SJCRH30 (cell line): ENCODE data around the gene CAPN13. TPM values are rescaled to one million over a fixed set of nuclear protein-coding genes. Genes with fewer than 3 reads are reported as not detected.
"Not testable (repeated sequence)": the region's sequence is repeated elsewhere in the genome, so short reads cannot be mapped to it uniquely, and the experiment has no call there.

Experiments used
- DNase-seq, 2 experiments: peaks; one replicate each; pipeline ENCODE4 v3.0.0-alpha.2; 2015 to 2020
- H3K27ac ChIP-seq: fragments of 250-450 bp; sonication (Bioruptor Pico); 2 replicates; pipeline ENCODE4 v1.5.1; 2020; ENCODE audit warnings: mild to moderate bottlenecking, moderate library complexity
- H3K27me3 ChIP-seq: fragments of 250-450 bp; sonication (Bioruptor Pico); 2 replicates; pipeline ENCODE4 v1.5.1; 2020; ENCODE audit warnings: mild to moderate bottlenecking, moderate library complexity
- H3K36me3 ChIP-seq: fragments of 250-450 bp; sonication (Bioruptor Pico); 2 replicates; pipeline ENCODE4 v1.5.1; 2020; ENCODE audit warnings: mild to moderate bottlenecking, moderate library complexity
- H3K4me1 ChIP-seq: fragments of 250-450 bp; sonication (Bioruptor Pico); 2 replicates; pipeline ENCODE4 v1.5.1; 2020; ENCODE audit warnings: mild to moderate bottlenecking, moderate library complexity
- H3K4me3 ChIP-seq: fragments of 250-450 bp; sonication (Bioruptor Pico); 2 replicates; pipeline ENCODE4 v1.5.1; 2020; ENCODE audit warnings: mild to moderate bottlenecking, moderate library complexity
- H3K9me3 ChIP-seq: fragments of 250-450 bp; sonication (Bioruptor Pico); replicated peaks from 2 replicates; pipeline ENCODE4 v1.5.1; 2020; ENCODE audit warnings: mild to moderate bottlenecking, moderate library complexity
- total RNA-seq: library from RNA; depleted of rRNA; stranded (reverse); fragments of >200 nt; shearing (Covaris generic); gene quantifications from 2 replicates; pipeline ENCODE4 v1.2.3, GENCODE V29; 2014

The CAPN13 gene
- total RNA-seq, 1 experiment from 2014 or later = not detected

DNA sequence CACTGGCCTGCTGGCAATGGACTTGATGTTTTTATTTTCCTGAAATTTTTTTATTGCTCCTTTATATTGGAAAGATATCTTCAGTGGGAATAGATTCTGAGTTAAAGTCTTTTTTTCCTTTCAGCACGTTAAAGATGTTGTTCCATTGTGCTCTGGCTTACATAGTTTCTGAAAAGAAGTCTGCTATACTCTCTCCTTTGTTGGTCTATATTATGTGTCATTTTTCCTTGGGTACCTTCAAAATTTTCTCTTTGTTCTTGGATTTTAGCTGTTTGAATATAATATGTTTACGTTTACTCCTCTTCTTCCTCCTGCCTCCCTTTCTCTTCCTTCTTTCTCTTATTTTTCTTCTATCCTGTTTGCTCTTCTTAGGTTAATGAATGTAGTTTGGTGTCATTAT, 105.5 kb downstream of the CAPN13 start:
- DNase-seq = no peak

DNA sequence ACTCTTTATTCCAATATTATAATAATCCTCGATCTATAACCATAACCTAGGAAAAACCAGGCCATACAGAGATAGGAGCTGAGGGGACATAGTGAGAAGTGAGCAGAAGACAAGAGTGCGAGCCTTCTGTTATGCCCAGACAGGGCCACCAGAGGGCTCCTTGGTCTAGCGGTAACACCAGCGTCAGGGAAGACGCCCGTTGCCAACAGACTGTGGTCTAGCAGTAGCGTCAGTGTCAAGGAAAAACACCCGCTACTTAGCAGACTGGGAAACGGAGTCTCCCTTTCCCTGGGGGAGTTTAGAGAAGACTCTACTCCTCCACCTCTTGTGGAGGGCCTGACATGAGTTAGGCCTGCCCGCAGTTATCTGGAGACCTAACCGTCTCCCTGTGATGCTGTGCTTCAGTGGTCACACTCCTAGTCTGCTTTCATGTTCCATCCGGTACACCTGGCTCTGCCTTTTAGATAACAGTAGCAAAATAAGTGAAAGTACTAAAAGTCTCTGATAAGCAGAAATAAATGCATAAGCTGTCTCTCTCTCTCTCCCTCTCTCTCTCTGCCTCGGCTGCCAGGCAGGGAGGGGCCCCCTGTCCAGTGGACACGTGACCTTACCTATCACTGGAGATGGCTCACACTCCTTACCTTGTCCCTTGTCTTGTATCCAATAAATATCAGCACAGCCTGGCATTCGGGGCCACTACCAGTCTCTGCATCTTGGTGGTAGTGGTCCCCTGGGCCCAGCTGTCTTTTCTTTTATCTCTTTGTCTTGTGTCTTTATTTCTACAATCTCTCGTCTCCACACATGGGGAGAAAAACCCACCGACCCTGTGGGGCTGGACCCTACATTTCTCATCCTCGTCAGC, 109.8 kb downstream of the CAPN13 start:
- not testable (repeated sequence) for H3K9me3 ChIP-seq, H3K4me1 ChIP-seq, H3K27me3 ChIP-seq, H3K27ac ChIP-seq, H3K4me3 ChIP-seq, H3K36me3 ChIP-seq
- DNase-seq = peak in 1 of 2 experiments; percentile 19

More for the DNA sequence above, 105.5 kb downstream of the CAPN13 start:
- Histone ChIP-seq H3K27me3 (no peaks in the 10 kb centered on the region), H3K9me3 (peaks cover 16% of the 10 kb centered on the region), H3K36me3 (no peaks in the 10 kb centered on the region), H3K4me3 (no peak overlapping the region), H3K4me1 (peaks cover 7% of the 10 kb centered on the region; the same call in 1 of the 2 replicates), H3K27ac (no peak overlapping the region)

DNA sequence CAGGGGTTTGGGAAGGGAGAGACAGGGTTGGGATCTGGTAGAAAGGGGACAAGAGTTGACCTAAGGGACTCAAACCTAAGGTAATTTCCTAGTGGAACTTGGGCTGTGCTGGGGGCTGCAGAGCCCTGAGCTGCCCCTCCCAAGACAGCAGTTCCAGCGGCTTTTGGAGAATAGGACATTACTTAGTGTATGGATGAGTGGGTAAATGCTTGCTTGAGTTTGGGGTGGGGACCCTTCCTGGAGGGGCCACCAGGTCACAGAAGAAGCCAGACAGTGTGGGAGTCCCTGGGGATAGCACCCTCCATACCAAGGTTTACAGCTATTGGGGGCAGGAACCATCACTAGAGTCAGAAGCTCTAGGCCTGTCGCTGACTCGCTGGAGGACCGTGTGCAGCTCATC, 111.5 kb downstream of the CAPN13 start:
- peak in 1 of 2 experiments; percentile 1 for DNase-seq
- H3K27me3 ChIP-seq = no peaks in the 10 kb centered on the region

DNA sequence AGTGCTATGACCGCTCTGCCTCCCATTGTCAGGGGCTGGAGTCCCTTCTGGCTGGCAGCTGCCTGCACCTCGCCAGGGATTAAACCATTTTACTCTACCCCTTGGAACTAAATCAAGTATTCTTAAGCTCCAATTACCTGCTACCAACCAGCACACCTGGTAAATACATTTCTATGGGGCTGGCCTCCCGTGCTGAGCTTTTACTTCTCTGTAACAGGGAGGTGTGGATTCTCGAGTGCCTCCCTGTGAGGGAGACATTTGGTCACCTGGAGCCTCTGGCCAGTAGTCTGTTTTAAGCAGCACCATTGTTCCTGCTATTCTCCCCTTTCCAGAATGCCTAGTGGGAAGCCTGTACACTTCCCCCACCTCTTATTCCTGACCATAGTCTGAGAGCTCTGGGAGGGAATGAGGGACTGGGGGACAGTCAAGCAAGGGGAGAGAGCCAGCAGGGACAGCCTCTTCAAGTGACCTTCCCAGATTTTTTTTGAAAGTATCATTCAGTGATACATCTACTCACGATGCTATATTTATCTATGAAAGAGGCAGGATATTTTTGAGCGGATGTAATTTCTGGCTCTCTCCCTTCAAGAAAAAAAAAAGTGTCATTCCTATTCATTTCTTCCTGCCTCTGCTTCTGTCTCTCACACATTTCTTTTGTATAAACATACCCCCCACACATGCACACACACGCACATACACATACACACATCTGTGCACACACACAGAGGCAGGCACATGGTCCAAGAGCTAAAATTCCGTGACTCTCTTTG, 112.8 kb downstream of the CAPN13 start:
- no peak overlapping the region for H3K4me3 ChIP-seq
- H3K9me3 ChIP-seq = no peaks in the 10 kb centered on the region
- no peaks in the 10 kb centered on the region for H3K27me3 ChIP-seq
- DNase-seq = peak in 1 of 2 experiments; percentile 0
- no peak overlapping the region for H3K27ac ChIP-seq
- no peaks in the 10 kb centered on the region for H3K4me1 ChIP-seq
- no peaks in the 10 kb centered on the region for H3K36me3 ChIP-seq

More for the DNA sequence above, 111.5 kb downstream of the CAPN13 start:
- Histone ChIP-seq H3K4me3 (no peak overlapping the region), H3K36me3 (no peaks in the 10 kb centered on the region), H3K27ac (no peak overlapping the region), H3K4me1 (no peaks in the 10 kb centered on the region), H3K9me3 (no peaks in the 10 kb centered on the region)

DNA sequence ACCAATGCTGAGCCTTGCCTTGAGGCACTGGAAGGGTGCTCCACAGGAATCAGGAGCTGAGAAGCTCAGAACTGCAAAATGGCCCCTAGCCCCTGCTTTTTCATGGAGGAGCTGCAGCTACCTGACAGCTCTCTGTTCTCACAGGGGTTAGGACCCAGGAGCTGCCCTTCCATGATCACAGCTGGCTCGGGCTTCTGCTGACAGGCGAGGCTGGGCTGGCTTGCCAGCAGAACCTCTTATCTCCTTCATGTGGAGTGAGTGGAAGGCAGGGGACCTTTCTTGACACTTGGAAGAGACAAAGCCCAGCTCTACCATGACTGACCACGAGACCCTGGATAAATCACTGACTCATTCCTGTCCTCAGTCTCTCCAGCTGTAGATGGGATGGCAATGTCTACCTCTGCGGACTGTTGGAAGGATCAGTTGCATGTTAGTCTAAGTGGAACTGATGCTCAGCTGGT, 113.4 kb downstream of the CAPN13 start:
- Histone ChIP-seq H3K9me3 (no peaks in the 10 kb centered on the region), H3K4me1 (no peaks in the 10 kb centered on the region), H3K27ac (no peak overlapping the region), H3K27me3 (no peaks in the 10 kb centered on the region), H3K36me3 (no peaks in the 10 kb centered on the region), H3K4me3 (no peak overlapping the region)
- peak in 1 of 2 experiments; percentile 5 for DNase-seq

DNA sequence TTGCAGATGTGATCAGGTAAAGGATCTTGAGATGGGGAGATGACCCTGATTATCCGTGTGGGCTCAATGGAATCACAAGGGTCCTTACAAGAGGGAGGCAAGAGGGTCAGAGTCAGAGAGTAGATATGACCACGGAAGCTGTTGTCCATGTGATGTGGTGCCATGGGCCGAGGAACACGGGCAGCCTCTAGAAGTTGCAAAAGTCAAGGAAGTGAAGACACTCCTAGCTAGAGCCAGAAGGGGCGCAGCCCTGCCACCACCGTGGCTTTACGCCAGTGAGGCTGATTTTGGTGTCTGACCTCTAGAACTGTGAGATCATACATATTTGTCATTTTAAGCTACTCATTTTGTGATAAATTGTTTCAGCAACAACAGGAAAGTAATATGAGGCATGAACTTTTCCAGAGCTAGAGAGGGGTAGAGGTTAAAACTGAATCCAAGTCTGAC, 114.4 kb downstream of the CAPN13 start:
- Histone ChIP-seq H3K4me1 (no peaks in the 10 kb centered on the region), H3K4me3 (no peak overlapping the region), H3K36me3 (no peaks in the 10 kb centered on the region), H3K9me3 (no peaks in the 10 kb centered on the region), H3K27ac (no peak overlapping the region), H3K27me3 (no peaks in the 10 kb centered on the region)
- DNase-seq = peak in 1 of 2 experiments; percentile 1

DNA sequence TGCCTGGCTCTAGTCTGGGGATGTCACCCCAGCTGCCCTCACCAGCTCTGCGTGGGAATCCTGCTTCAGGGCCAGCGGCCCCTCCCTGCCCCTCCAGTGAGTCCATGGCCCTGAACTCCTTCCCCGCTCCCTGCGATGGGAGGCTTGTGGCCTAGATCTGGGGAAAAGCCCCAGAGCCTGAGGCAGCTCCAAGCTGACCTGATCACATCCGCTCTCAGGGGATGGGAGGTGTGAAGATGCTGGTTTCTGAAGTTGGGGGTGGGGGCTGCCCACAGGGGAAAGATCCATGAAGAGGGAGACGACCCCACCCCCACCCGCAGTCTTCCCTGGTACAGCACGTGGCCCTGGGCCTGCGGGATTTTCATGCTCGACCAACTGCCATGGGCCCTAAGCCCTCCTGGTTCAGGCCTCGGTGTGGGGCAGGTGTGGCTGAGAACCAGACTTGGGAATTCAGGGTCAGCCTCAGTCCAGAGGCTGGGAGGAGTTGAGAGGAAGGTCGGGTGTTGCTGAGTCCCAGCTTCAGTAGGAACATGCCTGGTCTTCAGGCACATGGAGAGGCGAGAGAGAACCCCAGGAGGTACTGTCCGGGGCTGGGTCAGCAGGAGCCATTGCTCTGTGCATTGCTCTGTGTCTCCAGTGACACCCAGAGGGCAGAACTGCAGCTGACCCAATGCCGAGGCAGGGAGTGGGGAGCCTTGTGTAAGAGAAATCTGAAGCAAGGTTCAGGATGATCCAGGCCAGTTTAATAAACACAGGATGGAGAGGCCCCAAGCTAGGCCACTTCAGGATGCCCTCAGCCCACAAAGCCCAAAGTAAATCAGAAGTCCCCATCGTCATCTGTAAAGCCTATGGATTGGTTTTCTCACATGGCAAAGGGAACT, 115.1 kb downstream of the CAPN13 start:
- H3K9me3 ChIP-seq = no peaks in the 10 kb centered on the region
- no peaks in the 10 kb centered on the region for H3K27me3 ChIP-seq
- DNase-seq = peak in 1 of 2 experiments; percentile 10
- no peak overlapping the region for H3K4me3 ChIP-seq
- H3K27ac ChIP-seq = no peak overlapping the region
- no peaks in the 10 kb centered on the region for H3K4me1 ChIP-seq
- no peaks in the 10 kb centered on the region for H3K36me3 ChIP-seq

DNA sequence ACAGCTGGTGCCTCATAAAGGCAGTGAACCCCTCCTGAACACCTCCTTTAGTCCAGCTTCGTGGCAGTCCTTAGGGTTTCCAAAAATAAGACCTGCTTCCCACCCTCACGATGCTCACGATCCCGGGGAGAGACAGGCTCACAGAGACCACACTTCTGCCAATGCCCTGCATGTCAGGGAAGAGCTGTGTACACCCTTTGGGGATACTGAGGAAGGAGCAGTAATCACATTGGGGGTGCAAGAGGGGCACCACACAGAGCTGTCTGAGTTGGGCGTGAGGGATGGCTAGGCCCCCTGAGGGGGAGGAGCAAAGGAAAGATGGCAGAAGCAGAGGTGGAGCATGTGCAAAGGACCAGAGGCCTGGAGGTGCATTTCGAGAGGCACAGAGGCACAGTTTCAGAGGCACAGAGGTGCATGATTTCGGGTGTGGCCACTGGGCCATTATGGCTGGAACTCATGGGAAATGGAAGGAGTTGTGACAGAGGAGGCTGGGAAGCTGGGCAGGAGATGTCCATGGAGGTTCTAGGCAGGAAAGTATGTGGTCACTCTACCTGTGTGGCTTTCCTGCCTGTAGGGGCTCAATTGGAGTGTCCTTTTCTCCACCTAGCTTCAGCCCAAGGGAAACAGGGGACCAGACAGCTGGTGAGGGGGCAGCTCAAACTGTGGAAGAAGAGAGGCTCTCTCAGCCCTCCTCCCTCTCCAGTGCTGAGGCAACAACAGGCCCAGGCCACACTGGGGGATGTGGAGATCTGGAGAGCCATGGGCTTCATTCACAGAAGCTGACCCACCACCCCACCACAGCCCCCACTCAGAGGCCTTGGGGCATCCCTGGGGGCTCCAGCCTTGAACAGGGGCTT, 115.9 kb downstream of the CAPN13 start:
- Histone ChIP-seq H3K4me3 (no peak overlapping the region), H3K4me1 (no peaks in the 10 kb centered on the region), H3K27ac (no peak overlapping the region), H3K36me3 (no peaks in the 10 kb centered on the region), H3K9me3 (no peaks in the 10 kb centered on the region), H3K27me3 (no peaks in the 10 kb centered on the region)
- peak in 1 of 2 experiments; percentile 1 for DNase-seq

DNA sequence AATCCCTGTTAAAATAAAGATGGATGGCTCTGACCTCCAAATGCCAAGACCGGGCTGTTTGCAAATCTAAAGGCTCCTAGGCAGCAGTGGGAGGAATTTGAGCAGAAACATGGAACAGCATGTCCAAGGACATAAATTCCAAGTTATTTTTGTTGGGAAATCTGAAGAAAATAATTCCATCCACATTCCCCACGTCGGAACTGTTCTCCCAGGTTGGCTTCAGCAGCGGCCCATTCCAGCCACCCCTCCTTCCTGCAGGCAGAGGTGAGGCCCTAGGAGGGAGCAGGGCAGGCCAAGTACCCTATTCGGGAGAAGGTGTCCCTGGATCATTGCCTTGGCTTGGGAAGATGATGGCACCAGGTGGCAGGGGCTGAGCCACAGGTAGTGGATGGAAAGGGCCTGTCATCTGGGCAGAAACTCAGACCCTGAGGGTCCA, 117.1 kb downstream of the CAPN13 start:
- no peaks in the 10 kb centered on the region for H3K9me3 ChIP-seq
- no peak for DNase-seq
- no peaks in the 10 kb centered on the region for H3K36me3 ChIP-seq
- H3K4me3 ChIP-seq = no peak overlapping the region
- H3K27me3 ChIP-seq = no peaks in the 10 kb centered on the region; the same call in 1 of the 2 replicates
- H3K27ac ChIP-seq = no peak overlapping the region
- no peaks in the 10 kb centered on the region for H3K4me1 ChIP-seq

DNA sequence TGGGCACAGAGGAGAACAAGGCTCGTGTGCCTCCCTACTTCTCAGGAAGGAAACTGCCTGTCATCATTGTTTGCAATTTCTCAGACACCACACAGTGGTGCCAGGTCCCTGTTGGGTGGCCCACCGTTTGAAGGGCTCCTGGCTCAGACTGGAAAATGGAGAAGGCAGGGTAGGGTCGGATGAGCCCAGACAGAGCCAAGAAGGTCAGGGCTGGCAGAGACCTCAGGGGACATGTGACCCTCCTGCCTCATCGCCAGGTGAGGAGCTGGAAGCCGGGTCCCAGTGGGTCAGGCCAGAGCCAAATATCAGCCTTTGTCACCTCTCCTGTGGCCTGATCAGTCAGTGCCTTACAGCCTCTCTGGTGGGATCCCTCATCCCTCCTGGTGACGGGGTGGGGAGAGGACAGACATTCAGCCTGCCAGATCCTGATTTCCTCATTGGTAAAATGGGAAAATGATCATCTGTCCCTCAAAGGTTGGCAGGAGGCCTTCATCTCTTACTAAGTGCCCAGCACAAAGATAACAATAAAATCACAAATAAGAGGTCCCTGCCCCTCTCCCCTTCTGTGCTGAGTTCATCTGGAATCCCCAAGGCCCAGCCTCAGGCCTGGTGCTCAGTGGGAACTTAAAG, 117.6 kb downstream of the CAPN13 start:
- Histone ChIP-seq H3K36me3 (no peaks in the 10 kb centered on the region), H3K4me1 (no peaks in the 10 kb centered on the region), H3K4me3 (no peak overlapping the region), H3K9me3 (no peaks in the 10 kb centered on the region), H3K27ac (no peak overlapping the region), H3K27me3 (no peaks in the 10 kb centered on the region; the same call in 1 of the 2 replicates)
- peak in 1 of 2 experiments; percentile 0 for DNase-seq

DNA sequence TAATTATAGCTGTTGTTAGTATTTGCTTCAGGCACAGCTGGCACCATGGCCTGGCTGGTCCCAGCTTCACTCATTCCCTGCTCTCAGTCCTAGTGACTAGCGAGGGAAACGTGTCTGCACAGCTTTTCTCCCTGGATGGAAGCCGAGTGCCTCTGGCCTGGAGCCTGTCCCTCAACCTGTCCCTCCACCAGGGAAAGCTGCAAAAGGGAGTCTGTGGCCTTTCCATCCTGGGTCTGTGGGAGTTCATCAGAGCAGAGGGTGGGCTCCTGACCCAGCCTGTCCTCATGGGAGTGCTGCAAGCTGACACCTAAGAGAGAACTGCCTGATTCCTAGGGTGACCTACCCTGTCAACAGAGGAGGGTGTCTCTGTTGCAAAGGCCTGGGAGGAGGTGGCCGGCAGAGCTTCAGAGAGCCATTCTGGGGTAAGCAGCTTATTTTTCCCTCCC, 118.3 kb downstream of the CAPN13 start:
- no peaks in the 10 kb centered on the region for H3K36me3 ChIP-seq
- H3K27me3 ChIP-seq = no peaks in the 10 kb centered on the region; the same call in none of the 2 replicates
- no peaks in the 10 kb centered on the region for H3K9me3 ChIP-seq
- no peak overlapping the region for H3K27ac ChIP-seq
- no peaks in the 10 kb centered on the region for H3K4me1 ChIP-seq
- peak; percentile 13 to 33 for DNase-seq
- H3K4me3 ChIP-seq = no peak overlapping the region

DNA sequence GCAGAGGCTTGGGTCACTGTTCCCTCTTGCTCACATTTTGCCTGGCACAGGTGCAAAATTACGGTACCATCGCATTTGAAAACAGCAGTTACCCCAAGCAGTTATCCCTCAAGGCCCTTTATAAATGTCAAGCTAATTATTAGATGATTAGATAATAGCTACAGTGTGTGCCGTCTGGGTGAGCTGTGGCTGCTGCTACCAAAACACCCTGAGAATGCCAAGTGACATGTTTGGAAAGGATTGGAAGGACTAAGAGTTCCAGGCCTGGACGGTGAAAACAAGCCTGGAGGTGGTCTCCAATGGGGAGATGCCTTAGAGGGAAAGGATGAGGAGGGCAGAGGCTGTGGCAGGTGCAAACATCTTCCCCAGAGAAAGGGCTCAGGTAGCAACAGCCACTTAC, 120.6 kb downstream of the CAPN13 start:
- H3K4me1 ChIP-seq = no peaks in the 10 kb centered on the region
- H3K27me3 ChIP-seq = no peaks in the 10 kb centered on the region; the same call in none of the 2 replicates
- no peak for DNase-seq
- no peaks in the 10 kb centered on the region for H3K9me3 ChIP-seq
- no peak overlapping the region for H3K27ac ChIP-seq
- no peaks in the 10 kb centered on the region for H3K36me3 ChIP-seq
- H3K4me3 ChIP-seq = no peak overlapping the region

DNA sequence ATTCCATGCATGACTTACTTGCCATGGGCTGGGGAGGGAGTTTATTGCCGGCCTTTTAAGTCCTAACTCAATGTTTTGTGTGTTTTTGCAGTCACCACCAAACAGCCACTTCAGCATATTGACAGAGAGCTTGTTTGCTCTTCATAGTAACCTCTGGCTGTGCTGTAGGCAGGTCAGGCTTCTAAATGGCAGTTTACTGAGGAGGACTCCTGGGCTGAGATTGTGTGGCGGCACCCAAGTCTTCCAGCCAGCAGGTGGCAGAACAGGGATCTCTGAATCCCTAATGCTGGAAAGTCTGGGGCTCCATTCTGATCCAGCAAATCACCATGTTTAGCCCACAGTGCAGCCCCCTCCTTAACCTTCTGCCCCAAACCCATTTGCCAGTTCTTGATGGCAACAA, 121.2 kb downstream of the CAPN13 start:
- DNase-seq = peak; percentile 15 to 48
- H3K27ac ChIP-seq = no peak overlapping the region
- no peaks in the 10 kb centered on the region for H3K9me3 ChIP-seq
- no peaks in the 10 kb centered on the region; the same call in none of the 2 replicates for H3K27me3 ChIP-seq
- H3K36me3 ChIP-seq = no peaks in the 10 kb centered on the region
- H3K4me3 ChIP-seq = no peak overlapping the region
- no peaks in the 10 kb centered on the region for H3K4me1 ChIP-seq
